ENCODE measurements around the gene ZNF521. TPM values are rescaled to one million over a fixed set of nuclear protein-coding genes. Genes with fewer than 3 reads are reported as not detected.
A peak's percentile ranks its signal among the peaks of the same experiment; 100 is the strongest.
"Not testable (repeated sequence)": the region's sequence is repeated elsewhere in the genome, so short reads cannot be mapped to it uniquely, and the experiment has no call there.

The ZNF521 gene
- total RNA-seq, 2 experiments from 2014 or later: not detected

DNA sequence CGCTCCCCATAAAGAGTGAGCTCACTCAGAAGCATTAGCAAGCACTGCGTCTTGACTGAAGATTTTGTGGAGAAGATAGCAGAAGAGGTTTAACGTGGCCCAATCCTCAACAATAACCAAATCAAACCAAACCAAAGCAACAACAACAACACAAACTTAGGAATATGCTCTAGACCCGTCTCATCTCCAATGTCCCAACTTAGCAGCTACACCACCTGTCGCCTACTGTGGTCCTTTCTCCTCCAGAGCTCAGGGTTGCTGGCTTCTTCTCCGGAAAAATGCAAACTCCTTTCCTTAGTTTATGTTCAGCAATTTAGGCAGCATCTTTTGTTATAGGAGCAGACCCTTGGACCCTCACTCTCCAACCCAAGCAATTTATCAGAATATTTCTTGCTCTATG lies 301.4 kb downstream of the ZNF521 start:
- no peak overlapping the region for H3K4me3 Mint-ChIP-seq
- no peaks in the 10 kb centered on the region for H3K27me3 Mint-ChIP-seq
- H3K4me1 Mint-ChIP-seq: no peaks in the 10 kb centered on the region
- no peaks in the 10 kb centered on the region for H3K36me3 Mint-ChIP-seq
- POLR2A ChIA-PET: no interaction called here
- DNase-seq: no peak
- H3K27ac Mint-ChIP-seq: no peak overlapping the region
- no peak for ATAC-seq (ENCODE audit: low read depth)
- H3K9me3 Mint-ChIP-seq: peaks cover 2% of the 10 kb centered on the region

DNA sequence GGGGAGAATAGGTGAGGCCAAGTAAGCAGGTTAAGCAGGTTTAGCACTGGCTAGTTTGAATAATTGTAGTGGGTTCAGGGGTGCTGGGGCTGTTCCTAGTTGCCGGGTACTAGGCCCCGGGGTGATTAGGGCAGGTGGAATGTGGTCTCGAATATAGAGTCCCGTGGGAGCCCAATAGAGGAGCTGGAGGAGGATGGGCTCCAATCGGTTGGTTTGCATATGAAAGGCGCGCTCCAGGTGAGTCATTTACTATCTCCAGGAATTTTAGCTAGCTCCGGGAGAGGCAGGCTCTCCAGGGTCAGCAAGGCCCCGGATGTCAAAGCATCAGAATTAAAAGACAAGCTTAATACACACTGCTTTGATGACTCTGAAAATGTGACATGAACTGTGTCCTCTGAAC lies 304.0 kb downstream of the ZNF521 start:
- POLR2A ChIA-PET: no interaction called here
- DNase-seq (no peak), ATAC-seq (ENCODE audit: low read depth) (no peak)
- peaks cover 2% of the 10 kb centered on the region for H3K9me3 Mint-ChIP-seq
- H3K4me1 Mint-ChIP-seq: no peaks in the 10 kb centered on the region
- H3K27ac Mint-ChIP-seq: no peak overlapping the region
- no peaks in the 10 kb centered on the region for H3K27me3 Mint-ChIP-seq
- no peak overlapping the region for H3K4me3 Mint-ChIP-seq
- H3K36me3 Mint-ChIP-seq: no peaks in the 10 kb centered on the region

DNA sequence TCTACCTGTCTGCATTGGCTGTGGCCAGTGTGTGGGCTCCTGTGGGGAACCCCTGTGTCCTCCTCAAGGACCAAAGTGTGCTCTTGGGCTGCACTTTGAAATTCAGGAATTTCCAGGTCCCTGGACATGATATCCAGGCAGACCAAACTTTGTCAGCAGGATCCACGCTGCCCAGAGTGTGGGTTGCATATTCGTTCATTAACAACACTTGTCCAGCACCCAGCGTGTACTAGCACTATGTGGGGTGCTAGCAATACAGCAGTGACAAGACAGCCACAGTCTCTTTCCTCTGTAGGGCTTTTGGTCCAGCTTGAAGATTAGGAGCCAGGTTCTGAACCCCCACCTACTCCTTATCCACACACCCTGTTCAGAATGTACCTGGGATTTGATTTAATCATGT lies 304.5 kb downstream of the ZNF521 start:
- no peak for ATAC-seq (ENCODE audit: low read depth)
- POLR2A ChIA-PET: no interaction called here
- Mint-ChIP-seq H3K36me3 (no peaks in the 10 kb centered on the region), H3K4me1 (no peaks in the 10 kb centered on the region), H3K27me3 (no peaks in the 10 kb centered on the region), H3K4me3 (no peak overlapping the region), H3K9me3 (peaks cover 2% of the 10 kb centered on the region), H3K27ac (no peak overlapping the region)
- DNase-seq: no peak

DNA sequence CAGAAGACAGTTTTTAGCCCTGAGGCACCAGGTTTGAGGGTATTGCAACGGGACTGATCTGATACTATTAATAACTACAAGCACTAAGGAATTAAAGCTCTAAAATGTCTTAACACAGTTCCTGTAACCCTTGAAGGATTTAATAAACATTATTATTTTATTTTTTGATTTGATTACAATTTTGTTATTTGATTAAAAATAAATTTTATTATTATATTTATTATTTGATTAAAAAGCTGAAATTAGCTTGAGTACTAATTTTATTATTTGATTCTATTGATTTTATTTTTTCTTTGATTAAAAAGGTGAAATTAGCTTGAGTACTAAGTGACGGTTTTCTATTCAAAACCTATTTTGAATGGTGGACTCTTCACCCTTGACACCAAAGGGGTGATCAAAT lies 307.3 kb downstream of the ZNF521 start:
- Mint-ChIP-seq H3K4me3 (no peak overlapping the region), H3K27me3 (no peaks in the 10 kb centered on the region), H3K27ac (no peak overlapping the region), H3K9me3 (no peaks in the 10 kb centered on the region), H3K4me1 (no peaks in the 10 kb centered on the region), H3K36me3 (no peaks in the 10 kb centered on the region)
- ATAC-seq (ENCODE audit: low read depth): no peak
- POLR2A ChIA-PET: no interaction called here
- no peak for DNase-seq

DNA sequence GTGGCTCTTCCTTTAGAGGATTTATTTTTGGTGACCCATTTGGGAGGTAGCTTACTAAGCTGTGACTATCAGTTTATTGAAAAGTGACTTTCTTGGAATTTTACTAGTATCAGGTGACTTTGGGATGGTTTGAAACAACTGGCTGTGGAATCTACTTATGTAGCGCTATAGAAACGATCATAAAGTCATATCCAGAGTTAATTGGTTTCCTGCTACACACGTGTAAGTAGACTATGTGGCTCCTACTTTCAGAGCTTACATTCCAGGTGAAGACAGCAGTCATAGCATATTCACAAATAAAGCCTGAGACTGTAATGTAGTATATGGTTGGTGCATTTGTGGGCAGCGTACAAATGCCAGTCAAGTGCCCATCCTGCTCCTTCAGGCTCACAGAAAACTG lies 308.9 kb downstream of the ZNF521 start:
- Mint-ChIP-seq H3K9me3 (no peaks in the 10 kb centered on the region), H3K27me3 (no peaks in the 10 kb centered on the region), H3K4me1 (no peaks in the 10 kb centered on the region), H3K4me3 (no peak overlapping the region), H3K36me3 (no peaks in the 10 kb centered on the region), H3K27ac (no peak overlapping the region)
- no peak for DNase-seq
- no peak for ATAC-seq (ENCODE audit: low read depth)
- POLR2A ChIA-PET: no interaction called here

DNA sequence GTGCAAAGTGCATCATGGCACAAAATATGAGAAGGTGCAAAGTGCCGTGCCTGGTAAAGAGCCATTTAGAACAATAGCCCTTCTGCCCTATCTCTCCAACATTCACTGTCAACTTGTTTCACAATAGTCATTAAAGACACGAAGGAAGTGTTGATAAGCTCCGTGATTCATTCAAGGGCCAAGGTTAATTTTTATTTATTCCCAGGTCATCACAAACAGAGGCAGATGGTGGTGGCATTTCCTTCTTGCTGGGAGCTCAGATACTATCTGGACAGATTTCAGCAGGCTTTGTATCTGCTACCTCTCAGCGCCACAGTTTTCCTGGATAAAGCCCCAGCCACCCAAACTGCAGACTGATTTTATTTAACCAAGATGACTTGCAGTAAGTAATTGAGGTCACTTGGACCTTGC lies 309.3 kb downstream of the ZNF521 start:
- H3K9me3 Mint-ChIP-seq: no peaks in the 10 kb centered on the region

DNA sequence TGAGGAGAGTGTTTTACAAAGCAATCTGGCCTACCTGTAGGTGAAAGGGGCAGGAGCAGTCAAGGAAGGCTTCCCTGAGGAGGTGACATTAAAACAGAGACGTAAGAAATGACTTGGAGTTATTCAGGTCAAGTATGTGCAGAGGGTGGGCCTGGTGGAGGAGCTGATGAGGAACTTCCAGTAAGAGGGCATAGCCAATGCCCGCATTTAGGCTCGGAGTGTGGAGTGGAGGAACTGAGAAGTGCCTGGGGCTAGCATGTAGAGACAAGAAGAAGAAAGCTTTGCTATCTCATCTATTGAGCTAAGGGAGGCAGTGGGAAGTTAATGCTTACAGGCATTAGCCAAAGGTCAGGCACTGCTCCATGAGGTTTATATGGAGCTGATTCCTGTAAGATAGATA lies 312.2 kb downstream of the ZNF521 start:
- no peak for DNase-seq
- H3K27me3 Mint-ChIP-seq: no peaks in the 10 kb centered on the region
- H3K4me3 Mint-ChIP-seq: no peak overlapping the region
- H3K4me1 Mint-ChIP-seq: no peaks in the 10 kb centered on the region
- no peak overlapping the region for H3K27ac Mint-ChIP-seq
- ATAC-seq (ENCODE audit: low read depth): no peak
- H3K9me3 Mint-ChIP-seq: no peaks in the 10 kb centered on the region
- POLR2A ChIA-PET: no interaction called here
- no peaks in the 10 kb centered on the region for H3K36me3 Mint-ChIP-seq

More for the DNA sequence above, 309.3 kb downstream of the ZNF521 start:
- no peaks in the 10 kb centered on the region for H3K36me3 Mint-ChIP-seq
- ATAC-seq (ENCODE audit: low read depth): no peak
- no peak overlapping the region for H3K4me3 Mint-ChIP-seq
- no peaks in the 10 kb centered on the region for H3K4me1 Mint-ChIP-seq
- DNase-seq: no peak
- H3K27me3 Mint-ChIP-seq: no peaks in the 10 kb centered on the region
- no peak overlapping the region for H3K27ac Mint-ChIP-seq
- POLR2A ChIA-PET: no interaction called here

DNA sequence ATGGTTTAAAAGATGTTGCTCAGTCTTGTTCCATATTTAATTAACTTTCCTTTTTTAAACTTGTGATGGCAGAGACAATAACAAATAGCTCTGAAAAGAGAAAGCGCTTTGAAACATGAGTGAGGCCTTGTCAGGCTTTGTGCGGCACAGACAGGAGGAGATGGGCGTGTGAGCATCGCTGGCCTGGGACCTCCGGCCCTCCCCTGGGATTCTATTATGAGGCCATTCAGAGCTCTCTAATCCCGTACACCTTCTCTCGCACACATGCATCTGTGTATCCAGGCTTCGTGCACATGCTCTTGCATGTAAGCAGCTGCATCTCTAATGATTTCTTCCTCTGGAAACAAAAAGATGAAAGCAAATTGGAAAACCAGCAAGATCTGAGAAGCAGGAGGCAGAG lies 313.7 kb downstream of the ZNF521 start:
- Mint-ChIP-seq H3K9me3 (no peaks in the 10 kb centered on the region), H3K4me3 (no peak overlapping the region), H3K36me3 (no peaks in the 10 kb centered on the region), H3K27me3 (no peaks in the 10 kb centered on the region), H3K27ac (no peak overlapping the region), H3K4me1 (no peaks in the 10 kb centered on the region)
- no peak for ATAC-seq (ENCODE audit: low read depth)
- POLR2A ChIA-PET: no interaction called here
- DNase-seq: no peak

DNA sequence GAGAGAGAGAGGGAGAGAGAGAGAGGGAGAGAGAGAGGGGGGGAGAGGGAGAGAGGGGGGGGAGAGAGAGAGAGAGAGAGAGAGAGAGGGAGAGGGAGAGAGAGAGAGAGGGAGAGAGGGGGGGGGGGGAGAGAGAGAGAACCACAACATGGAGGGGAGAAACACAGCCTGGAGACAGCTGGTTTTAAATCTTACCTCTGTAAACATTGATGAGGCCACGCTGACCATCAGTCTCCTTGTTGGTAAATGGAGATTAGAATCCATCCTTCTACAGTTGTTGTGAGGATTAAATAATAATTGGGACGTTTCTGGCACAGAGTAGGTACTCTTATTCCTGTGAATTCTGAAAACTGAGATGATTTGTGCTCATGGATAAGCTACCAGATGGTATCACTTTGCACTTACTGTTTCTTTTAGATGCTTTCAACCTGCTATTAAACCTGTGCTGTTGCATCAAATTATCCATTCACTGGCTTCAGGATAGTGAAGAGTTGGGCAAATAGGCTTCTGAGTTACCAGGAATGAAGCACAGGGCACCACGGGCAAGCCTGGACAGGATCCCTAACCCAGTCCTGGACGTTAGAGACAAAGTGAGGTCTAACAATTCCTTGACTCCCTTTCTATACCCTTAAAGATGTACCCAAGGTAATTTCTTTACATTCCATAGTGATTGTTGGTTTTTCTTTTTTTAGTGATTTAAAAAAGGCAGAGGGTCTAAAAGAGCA lies 318.1 kb downstream of the ZNF521 start:
- Mint-ChIP-seq H3K27ac (no peak overlapping the region), H3K36me3 (no peaks in the 10 kb centered on the region), H3K9me3 (peaks cover 1% of the 10 kb centered on the region), H3K4me1 (no peaks in the 10 kb centered on the region), H3K4me3 (no peak overlapping the region), H3K27me3 (no peaks in the 10 kb centered on the region)
- POLR2A ChIA-PET: no interaction called here
- DNase-seq (no peak), ATAC-seq (ENCODE audit: low read depth) (no peak)

DNA sequence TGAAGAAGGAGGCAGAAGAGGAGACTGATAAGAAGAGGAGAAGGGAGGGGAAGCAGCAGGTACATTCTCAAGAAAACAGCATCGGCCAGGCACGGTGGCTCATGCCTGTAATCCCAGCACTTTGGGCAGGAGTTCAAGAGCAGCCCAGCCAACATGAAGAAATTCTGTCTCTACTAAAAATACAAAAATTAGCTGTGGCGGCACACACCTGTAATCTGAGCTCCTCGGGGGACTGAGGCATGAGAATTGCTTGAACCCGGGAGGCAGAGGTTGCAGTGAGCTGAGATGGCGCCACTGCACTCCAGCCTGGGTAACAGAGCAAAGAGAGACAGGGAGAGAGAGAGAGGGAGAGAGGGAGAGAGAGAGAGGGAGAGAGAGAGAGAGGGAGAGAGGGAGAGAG lies 318.8 kb downstream of the ZNF521 start:
- DNase-seq; H3K4me3 Mint-ChIP-seq; POLR2A ChIA-PET; H3K4me1 Mint-ChIP-seq; H3K27me3 Mint-ChIP-seq; H3K36me3 Mint-ChIP-seq; H3K9me3 Mint-ChIP-seq; ATAC-seq (ENCODE audit: low read depth): not testable (repeated sequence)
- H3K27ac Mint-ChIP-seq: peak overlapping the region; percentile 14

DNA sequence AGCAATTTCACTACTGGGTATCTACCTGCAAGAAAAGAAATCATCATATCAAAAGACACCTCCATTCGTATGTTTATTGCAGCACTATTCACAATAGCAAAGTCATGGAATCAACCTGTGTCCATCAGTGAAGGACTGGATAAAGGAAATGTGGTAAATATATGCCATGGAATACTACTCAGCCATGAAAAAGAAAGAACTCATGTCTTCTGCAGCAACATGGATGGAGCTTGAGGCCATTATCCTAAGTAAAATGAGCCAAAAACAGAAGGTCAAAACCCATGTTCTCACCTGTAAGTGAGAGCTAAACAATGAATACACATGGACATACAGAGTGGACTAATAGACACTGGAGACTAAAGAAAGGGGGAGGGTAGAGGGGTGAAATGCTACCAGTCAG lies 322.2 kb downstream of the ZNF521 start:
- Mint-ChIP-seq H3K36me3 (no peaks in the 10 kb centered on the region), H3K4me3 (no peak overlapping the region), H3K4me1 (no peaks in the 10 kb centered on the region), H3K27ac (no peak overlapping the region), H3K9me3 (peaks cover 1% of the 10 kb centered on the region), H3K27me3 (no peaks in the 10 kb centered on the region)
- ATAC-seq (ENCODE audit: low read depth) (no peak), DNase-seq (no peak)
- POLR2A ChIA-PET: no interaction called here

DNA sequence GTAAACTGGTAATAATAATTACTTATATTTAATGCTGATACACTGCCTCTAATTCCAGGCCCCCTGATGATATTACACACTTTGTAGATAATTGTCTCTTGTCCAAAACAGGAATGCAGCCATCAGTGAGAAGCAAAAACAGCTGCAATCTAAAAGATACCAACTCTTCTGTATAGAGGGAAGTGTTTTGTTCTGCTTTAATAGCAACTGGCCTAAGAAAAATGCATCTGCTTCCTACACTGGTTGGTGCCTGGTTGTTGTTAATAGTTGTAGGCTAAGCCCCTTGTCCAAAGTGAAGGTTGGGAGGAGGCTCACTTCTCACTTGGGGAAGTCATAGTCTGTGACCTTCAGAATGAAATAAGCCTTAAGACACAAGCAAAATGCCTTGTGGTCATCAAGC lies 332.0 kb downstream of the ZNF521 start:
- POLR2A ChIA-PET: no interaction called here
- no peaks in the 10 kb centered on the region for H3K36me3 Mint-ChIP-seq
- DNase-seq (no peak), ATAC-seq (ENCODE audit: low read depth) (no peak)
- H3K27ac Mint-ChIP-seq: no peak overlapping the region
- H3K4me1 Mint-ChIP-seq: no peaks in the 10 kb centered on the region
- H3K27me3 Mint-ChIP-seq: peaks cover 3% of the 10 kb centered on the region
- no peaks in the 10 kb centered on the region for H3K9me3 Mint-ChIP-seq
- H3K4me3 Mint-ChIP-seq: no peak overlapping the region

DNA sequence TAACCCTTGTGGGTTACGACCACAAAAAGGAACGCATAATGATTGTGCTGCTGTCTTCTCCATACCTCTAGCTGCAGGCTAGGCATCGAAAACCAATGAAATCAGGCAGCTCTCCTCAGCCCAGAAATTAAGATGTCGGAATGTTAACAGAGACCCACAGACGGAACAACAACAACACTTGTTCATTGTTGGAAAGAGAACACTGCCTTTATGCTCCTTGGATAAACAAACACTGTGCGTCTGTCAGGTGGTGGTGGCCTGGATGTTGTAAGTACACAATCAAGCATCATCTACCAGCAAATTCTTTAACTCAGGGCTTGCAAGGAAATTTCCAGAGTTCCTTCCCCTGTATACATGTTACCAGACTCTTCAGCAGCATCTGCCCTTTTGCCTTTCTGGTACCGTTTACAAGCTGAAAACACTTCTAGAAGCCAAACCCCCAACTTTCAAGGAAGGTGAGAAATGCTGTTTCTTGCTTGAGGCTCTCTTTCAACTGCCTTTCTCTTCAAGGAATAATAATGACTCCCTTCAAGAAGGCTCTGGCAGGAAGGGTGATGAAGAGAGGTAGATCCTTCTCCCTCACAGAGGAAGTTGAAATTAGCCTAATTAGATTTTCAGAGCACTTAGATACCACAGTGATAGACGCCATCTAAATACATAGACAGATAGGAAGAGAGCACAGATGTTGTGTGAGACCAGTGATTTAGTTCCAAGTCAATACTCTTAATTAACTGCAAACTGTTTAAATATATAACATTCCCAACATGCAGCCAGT lies 332.7 kb downstream of the ZNF521 start:
- DNase-seq: no peak
- peaks cover 3% of the 10 kb centered on the region for H3K27me3 Mint-ChIP-seq
- POLR2A ChIA-PET: no interaction called here
- no peaks in the 10 kb centered on the region for H3K4me1 Mint-ChIP-seq
- H3K4me3 Mint-ChIP-seq: no peak overlapping the region
- ATAC-seq (ENCODE audit: low read depth): no peak
- H3K9me3 Mint-ChIP-seq: no peaks in the 10 kb centered on the region
- H3K36me3 Mint-ChIP-seq: no peaks in the 10 kb centered on the region
- no peak overlapping the region for H3K27ac Mint-ChIP-seq

DNA sequence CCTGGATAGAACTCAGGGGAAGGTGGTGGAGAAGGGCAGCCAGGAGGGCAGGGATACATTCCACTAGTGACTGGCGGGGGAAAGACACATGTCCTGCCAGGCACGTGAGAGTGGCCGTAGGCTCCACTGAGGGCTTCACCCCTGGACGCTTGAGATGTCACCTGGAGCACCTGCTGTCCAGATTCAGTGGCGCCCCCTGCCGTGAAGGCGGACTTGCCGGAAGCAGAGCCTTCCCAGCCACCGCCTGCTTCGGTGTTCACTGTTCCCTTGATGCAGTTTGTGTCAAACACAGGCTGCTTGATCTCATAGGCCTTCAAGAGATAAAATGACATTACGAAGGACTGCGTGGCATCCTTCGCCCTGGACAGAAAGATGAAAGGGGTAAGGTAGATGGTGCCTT lies 335.3 kb downstream of the ZNF521 start:
- Mint-ChIP-seq H3K36me3 (no peaks in the 10 kb centered on the region), H3K27ac (no peak overlapping the region), H3K4me1 (no peaks in the 10 kb centered on the region), H3K27me3 (peaks cover 3% of the 10 kb centered on the region), H3K9me3 (no peaks in the 10 kb centered on the region), H3K4me3 (no peak overlapping the region)
- ATAC-seq (ENCODE audit: low read depth): no peak
- POLR2A ChIA-PET: no interaction called here
- DNase-seq: no peak
